Measurements from ENCODE around the gene NR3C2.
"Not testable (repeated sequence)": the region's sequence is repeated elsewhere in the genome, so short reads cannot be mapped to it uniquely, and the experiment has no call there.

The NR3C2 gene

DNA sequence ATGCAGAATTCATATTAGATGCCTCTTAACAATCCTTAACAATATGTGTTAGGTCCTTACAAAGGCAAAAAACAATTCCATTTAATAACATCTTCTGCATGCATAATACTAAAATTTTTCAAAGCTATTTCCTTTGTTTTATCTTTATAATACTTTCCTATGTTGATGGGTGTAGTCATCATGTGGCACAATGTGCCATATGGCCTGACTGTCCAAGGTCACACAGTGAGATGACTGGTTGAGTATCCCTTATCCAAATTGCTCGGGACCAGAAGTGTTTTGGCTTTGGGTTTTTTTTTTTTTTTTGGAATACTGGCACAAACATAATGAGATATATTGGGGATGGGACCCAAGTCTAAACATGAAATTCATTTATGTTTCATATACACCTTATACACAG lies 77.7 kb downstream of the NR3C2 start:
- DNase-seq: no peak

DNA sequence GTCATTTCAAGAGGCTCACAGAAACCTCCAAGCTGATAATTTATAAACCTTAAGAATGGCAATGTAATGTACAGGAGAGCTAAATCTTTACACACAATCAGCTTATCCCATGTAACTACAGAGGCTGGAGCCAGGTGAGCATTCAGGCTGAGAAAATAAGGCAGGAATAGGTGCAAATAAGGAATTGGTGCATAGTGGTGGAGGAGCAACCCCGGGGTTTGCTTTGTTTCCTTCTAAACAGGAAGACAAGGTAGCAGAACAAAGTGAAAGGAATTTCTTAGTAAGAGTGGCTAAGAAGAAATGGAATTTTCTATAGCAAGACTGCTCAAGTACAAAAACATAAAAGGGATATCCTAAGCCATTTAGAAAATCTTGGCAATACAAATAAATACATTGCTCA lies 82.4 kb downstream of the NR3C2 start:
- no peak for DNase-seq

DNA sequence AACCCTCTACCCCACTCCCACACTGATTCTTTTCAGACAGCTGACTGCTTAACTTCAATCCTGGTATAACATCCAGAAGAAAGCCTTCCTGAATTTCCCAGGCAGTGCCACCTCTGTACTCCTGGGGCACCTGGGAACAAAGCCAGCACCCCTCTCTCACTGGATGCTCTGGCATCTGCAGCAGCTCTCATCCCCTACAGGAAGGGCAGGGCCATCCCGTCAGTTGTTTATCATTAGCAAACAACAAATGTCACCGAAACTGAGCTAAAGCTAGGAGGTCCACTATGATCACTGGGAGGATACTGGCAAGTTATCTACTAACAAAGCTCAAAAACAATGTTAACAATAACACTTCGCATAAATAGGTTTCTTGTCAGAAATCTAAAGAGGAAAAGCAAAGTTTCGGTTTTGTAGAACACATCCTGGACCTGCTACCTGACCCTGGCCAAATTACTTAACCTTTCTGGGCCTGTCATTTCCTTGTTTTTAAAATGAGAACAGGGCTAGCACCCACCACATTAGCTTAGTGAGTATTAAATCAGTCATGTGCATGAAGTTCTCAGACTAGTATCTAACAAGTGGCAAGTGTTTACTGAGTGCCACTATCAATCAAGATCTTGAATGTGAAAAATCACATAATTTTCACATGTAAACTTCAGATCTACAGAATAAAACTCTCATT lies 86.6 kb downstream of the NR3C2 start:
- no peak for DNase-seq

DNA sequence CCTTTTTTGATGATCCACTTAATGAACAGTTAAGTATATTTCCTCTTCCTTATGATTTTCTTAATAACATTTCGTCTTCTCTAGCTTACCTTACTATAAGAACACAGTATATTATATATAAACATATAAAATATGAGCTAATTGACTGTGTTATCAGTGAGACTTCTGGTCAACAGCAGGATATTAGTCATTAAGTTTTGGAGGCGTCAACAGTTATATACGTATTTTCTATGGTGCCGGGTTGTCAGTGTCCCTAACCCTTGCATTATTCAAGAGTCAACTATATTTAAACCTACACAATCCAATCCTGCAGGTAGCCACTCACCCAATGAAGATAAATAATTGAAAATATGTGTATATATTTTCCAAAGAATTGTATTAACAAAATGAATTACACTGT lies 88.0 kb downstream of the NR3C2 start:
- DNase-seq: no peak

DNA sequence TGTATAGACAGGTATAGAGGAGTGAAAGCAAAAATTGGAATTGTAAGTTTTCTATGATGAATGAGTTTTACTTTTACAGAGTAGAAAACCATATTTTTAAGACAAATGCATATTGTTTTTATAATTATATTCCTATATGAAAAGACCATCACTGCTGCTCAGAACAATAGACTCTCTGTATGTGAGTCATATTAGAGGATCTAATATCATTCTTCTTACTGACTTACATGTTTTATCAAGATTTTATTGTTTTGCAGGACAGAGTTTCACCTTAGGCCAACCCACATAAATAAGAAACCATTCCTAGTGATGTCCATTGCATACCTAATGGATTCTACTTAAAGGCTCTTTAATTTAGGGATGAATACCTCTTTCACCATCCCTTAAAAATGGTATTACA lies 88.6 kb downstream of the NR3C2 start:
- DNase-seq: no peak

DNA sequence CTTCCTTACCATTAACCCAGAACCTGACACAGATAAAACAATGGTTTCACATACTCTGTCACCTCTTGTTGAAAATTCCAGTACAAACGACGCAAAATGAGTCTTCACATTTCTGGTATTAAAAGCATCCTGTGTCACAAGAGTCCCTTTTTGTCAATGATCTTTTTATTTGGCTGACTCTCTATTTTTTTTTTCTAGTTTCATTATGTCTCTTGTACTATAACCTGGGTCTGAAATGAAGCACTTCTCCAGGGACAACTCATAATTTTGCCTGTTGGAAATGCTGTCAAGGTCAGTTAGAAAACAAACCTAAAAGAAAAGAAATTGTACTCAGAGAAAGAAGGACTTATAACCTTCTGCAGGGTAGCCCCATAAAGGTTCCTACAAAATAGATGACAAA lies 93.1 kb downstream of the NR3C2 start:
- DNase-seq: no peak

DNA sequence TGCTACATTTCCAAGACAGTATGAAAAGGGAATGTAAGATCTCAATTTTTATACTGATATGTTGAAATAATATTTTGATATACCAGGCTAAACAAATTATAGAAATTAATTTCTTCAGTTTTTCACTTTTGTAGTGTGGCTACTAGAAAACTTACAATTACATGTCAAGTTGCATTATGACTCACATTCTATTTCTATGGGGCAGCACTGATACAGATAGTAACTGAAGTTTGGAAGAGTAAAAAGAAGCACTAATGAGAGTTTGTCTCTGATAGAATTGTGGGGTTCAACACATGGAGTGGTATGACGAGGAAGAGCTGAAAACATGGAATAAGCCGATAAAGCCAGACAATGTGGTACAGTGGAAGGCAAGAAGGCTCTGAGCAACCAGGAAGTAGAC lies 95.6 kb downstream of the NR3C2 start:
- no peak for DNase-seq

DNA sequence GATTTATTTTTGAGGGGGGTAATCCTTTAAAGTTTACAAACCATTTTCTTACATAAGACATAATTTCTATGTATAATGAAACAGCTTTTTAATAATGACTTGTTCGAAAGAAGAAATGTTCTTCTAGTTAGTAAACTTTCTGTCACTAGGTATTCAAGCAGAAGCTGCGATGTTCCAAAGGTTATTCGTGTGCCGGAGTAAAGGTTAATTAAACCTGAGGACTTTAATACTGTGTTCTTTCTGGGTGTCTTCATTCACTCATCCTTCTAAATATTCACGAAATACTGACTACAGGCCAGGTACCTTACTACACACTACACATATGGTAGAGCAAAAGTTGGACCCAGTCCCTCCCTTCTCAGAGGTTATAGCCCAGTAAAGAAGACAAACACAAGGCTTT lies 96.7 kb downstream of the NR3C2 start:
- no peak for DNase-seq

DNA sequence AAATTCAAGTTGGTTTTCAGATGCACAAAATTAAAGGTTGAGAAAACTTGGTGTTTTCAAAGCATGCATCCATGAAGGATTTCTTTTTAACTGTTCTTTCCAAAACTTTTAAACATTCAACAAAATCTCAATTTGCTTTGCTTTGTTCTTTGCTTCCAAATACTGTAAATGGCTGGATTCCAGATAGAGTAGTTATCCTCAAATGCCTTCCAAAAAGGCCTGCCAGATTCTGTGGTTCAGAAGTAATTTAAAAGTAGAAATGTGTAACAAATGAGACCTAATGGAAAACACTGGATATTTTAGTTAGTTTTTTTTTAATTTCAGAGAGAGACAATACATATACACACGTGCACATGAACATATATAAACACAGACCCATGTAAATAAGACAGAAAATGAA lies 97.3 kb downstream of the NR3C2 start:
- DNase-seq: no peak

DNA sequence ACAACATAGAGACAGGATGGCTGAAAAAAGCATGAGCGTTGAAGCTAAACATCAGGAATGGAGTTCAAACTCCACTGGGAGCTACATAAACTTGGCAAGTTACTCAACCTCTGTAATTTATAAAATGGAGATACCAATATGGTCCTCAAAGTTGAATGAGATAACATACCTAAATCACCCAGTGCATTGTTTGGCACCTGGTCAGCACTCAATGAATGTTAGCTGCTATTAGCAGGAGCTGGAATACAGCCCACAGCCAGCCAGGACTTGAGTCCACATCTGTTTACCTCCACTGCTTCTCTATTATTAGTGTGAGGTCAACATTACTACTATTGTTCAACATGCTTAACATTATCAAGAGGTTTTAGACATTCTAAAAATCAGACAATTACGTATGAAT lies 97.9 kb downstream of the NR3C2 start:
- no peak for DNase-seq

DNA sequence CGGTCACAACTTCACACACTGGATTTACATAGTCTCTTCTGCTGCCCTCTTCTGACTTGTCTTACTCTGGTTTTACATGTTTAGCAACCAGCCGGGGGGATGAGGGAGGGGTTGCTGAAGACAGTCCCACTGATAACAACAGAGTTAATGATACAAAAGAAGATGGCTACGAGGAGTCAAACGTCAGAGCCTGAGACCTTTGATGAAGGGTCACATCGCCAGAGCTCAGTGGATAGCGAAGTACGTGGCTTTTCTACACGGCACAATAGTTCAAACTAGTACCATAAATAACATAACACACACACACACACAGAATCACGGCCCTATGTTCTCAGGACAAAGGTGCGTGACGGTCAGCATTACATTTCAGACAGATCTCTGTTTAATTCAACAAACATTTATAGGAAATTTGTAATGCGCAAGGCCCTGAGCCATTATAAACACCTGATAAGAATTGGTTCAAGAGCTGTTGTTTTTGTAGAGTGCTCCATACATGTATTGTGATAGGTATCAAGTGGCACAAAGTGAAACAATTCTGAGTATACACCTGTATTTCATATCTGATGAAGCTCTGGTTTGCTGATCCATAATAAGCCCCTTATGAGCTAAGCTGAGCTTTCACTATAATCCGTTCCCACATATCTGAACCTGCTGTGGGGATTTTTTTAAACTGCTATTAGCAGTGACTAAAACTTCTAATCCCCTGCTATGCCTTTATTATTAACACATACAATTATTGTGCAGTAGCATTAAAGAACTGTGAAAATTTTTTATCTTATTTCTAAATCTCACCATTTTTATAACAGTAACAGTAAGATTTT lies 100.0 kb downstream of the NR3C2 start:
- DNase-seq: no peak

DNA sequence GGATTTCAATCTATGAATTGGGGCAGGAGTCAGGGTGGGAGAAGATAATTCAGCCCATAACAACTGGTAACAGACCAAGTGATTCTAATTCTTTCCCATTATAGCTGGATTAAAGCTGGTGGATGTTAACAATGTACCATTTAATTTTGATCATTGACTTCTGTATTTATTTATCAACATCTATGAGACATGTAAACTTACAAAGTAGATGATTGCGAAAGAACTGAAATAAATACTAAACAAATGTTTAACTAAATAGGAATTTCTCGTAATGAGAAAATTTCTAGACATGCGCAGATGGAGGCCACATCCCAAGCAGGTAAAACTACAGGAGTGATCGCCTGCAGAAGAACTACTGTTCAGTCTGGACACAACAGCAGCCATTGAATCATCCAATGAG lies 107.1 kb downstream of the NR3C2 start:
- DNase-seq: no peak

DNA sequence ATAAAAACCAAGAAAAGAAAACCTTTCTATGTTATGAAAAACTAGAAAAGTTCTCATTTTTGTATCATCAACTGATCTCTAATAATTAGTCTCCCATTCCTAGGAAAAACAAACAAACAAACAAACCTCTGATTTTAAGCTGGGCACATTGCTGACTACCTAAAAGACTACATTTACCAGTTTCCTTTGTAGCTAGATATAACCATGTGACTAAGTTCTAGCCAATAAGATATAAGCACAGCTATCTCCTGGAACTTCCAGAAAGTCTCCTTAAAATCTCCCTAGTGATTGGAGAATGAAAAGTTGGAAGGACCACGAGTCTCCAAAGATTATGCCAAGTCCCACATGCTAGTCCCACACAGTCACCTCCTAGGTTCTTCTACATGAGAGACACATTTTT lies 108.9 kb downstream of the NR3C2 start:
- no peak for DNase-seq

DNA sequence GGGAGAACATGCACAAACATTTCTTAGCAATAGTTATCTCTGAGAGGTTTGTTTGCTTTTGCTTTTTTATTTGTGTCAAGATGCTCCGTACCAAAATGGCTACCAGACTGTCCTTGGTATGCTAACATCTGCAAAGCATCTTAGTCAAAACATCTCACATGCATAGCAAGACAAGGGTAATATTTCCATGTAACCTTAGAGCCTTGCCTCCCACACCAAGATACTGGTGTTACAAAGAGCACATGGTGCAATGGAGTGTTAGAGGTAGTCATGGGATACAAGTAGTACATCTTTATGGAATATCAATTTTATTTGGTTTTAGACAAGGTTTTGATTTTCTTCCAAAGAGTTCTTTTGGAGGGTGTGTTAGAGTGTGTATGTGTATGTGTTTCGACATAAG lies 109.7 kb downstream of the NR3C2 start:
- no peak for DNase-seq

DNA sequence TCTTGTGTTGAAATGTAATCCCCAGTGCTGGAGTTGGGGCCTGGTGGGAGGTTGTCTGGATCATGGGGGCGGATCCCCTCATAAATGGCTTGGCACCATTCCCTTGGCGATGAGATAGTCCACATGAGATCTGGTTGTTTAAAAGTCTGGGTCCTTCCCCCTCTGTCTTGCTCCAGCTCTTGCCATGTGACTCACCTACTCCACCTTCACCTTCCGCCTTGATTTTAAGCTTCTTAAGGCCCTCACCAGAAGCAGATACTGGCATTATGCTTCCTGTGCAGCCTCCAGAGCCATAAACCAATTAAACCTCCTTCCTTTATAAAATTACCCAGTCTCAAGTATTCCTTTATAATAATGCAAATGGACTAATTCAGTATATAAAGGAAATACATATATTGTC lies 111.5 kb downstream of the NR3C2 start:
- DNase-seq: no peak

DNA sequence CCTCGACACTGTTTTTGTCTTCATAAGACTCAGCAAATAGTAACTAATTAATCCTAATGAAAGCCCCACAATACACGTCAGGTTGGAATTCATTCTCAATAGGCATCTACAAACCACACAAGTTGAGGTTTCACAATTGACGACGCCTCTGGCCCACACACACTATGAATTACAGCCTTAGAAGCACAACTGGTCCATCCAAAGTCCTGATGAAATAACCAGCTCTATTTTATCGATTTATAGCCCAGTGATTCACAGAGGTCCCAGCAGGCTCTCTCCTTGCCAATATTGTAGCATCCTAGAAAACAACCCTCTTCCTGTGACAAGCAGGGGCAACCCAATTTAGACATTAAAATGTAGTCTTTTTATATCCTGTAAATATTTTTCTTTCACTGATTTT lies 112.1 kb downstream of the NR3C2 start:
- no peak for DNase-seq

DNA sequence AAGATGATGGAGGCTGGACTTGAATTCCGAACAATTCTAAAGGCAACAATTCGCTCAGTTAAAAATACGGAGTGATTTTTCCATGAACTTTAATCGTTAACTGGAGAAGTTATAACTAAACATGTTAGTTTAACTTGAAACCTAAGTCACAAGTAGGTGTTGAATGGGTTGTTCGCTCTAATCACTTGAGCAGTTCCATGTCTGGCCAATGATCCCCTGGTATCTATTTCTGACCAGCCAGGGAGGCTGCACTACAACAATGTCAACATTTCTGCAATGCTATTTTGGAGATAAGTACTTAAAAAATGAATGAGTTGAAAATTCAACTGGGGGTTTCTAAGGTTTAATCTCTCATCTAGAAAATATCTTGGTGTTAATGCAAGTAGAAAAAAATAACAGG lies 112.5 kb downstream of the NR3C2 start:
- no peak for DNase-seq

DNA sequence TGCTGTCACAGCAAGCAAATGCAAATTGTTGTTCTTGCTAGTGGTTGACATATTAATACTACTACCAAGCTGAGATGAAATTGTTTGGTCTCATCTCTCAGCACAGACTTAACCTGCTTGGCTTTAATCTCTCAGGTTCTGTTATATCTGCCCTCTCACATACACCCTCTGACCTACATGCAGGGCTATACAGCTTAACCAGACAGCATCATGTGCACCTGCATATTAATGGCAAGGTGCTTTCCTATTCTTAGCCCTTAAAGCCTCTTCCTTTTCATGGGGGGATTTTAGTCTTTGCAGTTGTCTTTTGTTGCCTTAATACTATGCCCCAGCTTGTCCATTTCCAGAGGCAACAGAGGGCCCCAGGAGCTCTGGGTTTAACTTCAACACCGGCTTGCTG lies 114.5 kb downstream of the NR3C2 start:
- DNase-seq: no peak

DNA sequence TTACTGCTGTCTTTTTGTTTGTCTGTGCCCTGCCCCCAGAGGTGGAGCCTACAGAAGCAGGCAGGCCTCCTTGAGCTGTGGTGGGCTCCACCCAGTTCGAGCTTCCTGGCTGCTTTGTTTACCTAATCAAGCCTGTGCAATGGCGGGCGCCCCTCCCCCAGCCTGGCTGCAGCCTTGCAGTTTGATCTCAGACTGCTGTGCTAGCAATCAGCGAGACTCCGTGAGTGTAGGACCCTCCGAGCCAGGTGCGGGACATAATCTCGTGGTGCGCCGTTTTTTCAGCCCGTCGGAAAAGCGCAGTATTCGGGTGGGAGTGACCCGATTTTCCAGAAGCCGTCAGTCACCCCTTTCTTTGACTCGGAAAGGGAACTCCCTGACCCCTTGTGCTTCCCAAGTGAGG lies 118.9 kb downstream of the NR3C2 start:
- not testable (repeated sequence) for DNase-seq

DNA sequence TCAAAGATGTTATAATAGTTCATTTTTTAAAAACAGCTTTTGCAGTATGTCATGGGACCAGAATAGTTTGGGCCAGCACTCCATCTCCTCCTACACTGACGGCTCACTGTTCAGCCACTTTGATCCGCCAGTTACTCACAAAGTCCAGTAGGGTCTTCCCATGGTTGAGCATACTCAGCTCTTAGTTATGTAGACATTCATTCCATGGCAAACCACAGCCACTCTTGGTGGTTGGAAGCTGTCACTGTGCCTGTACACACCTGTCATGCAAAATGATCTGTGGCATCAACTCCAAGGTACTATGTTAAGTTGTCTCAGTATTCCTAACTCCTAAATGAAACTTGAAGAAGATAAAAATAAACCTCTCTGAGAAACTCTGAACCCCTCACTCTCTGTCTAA lies 127.2 kb downstream of the NR3C2 start:
- DNase-seq: no peak

DNA sequence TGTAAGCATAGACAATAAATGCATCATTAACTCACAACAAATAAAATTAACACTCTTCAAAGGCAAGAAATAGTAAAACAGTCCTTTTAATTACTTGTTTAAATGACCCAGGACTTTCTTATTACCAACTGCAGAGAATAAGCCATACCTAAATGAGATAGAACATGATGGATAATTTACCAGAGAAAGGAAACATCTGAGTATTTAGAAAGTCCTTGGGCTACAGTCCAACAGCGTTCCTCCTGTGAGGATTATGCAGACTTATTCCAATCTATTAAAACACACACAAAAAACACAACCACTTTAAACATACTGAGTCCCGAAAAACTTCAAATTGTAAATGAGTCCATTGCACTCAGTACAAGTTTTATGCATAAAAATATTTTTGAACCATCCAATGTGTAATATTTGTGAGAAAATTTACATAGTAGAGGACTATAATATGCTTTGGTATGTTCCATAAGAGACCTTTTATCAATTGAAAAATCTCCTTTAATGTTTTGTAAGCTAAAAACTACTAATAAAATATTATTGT lies 129.2 kb downstream of the NR3C2 start:
- DNase-seq: no peak

DNA sequence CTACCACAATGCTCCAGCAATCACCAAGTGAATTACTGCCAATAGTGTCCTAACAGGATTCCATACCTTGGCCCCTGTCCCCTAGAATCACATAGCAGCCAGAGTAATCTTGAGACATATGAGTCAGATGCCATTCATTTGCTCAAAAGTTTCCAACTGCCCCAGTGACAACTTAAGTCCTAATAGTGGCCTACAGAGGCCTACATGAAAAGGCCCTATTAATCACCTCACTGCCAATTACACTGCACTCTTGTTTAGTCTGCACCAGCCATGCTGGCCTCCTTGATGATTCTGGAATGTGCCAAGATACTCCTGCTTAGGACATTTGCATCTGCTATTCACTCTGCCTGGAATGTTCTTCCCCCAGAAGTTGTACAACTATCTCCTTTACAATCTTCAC lies 130.7 kb downstream of the NR3C2 start:
- no peak for DNase-seq

DNA sequence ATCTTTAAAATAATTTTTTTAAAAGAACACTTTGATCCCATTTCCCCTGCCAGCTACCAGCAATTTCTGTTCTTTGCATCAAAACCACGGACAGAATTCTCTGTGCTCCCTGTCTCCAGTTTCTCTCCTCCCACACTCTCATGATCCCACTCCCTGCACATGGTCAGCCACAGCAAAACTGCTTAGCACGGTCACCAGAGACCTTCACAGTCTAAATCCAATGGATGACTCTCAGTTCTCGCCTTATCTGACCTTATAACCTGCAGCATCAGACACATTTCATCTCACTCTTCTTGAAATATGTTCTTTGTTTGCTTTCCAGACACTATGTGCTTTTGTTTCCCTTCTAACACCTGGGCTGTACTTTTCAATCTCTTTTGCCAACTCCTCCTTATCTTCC lies 131.5 kb downstream of the NR3C2 start:
- DNase-seq: no peak

DNA sequence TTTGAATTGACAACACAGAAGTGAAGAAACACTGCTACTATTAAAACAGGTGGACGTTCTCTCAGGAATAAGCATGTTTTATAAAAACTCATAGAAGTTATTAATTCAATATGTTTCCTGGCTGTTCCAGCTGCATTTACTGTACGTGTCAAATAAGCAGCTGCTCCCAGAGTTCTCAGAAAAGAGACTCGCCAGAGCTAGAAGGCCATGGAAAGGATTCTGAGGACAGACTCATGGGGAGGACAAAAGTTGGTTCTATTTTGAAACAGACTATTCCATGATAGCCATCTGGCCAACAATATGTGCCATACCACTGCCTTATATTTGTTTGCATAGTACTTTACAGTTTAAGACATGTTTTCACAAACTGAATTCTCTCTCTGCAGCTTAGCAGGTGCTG lies 136.5 kb downstream of the NR3C2 start:
- DNase-seq: no peak

DNA sequence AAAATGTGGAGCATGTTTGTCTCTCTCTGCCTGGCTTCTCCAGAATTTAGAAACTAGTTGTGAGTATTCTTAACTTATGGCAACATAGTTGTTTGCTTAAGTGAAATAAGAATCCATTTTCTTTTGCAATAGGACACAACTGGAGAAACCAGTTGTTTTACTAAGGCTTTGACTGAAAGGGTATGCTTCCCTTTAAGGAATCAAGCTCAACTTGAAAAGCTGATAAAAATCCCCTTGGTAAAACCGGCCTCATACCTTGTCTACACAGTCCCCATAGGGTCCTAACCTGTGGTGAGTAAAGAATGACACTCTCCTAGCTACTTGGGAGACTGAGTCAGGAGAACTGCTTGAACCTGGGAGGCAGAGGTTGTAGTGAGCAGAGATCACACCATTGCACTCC lies 139.8 kb downstream of the NR3C2 start:
- DNase-seq: no peak

Measured in NCI-H526 treated with DMSO at 0.1 percent for 48 hours (cell line).